CD4-positive, alpha-beta T cell treated with Interferon alpha-2 for 1 hour (primary cell): ENCODE data around the gene BCAS3.
"Not testable (repeated sequence)": the region's sequence is repeated elsewhere in the genome, so short reads cannot be mapped to it uniquely, and the experiment has no call there.

Experiments used
- DNase-seq, 2 donors: peaks; one replicate each; pipeline ENCODE4 v3.0.0-alpha.2; 2020 to 2022

The BCAS3 gene

GRCh38 chr17:61357061-61357460 lies 679.4 kb downstream of the BCAS3 start:
- not testable (repeated sequence) for DNase-seq

DNA sequence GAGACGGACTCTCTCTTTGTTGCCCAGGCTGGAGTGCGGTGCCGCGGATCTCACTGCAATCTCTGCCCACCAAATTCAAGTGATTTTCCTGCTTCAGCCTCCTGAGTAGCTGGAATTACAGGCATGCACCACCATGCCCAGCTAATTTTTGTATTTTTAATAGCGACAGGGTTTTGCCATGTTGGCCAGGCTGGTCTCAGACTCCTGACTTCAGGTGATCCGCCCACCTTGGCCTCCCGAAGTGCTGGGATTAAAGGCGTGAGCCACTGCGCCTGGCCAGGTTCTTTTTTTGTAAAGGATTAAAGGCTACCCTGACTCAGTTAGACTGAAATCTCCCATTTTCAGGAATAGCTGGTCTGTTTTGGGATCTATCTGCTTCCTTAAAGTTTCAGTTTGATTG lies 681.9 kb downstream of the BCAS3 start:
- not testable (repeated sequence) for DNase-seq

GRCh38 chr17:61360318-61360943 lies 682.8 kb downstream of the BCAS3 start:
- no peak for DNase-seq

GRCh38 chr17:61361084-61361483 lies 683.4 kb downstream of the BCAS3 start:
- DNase-seq = no peak

GRCh38 chr17:61362396-61362795 lies 684.7 kb downstream of the BCAS3 start:
- no peak for DNase-seq

DNA sequence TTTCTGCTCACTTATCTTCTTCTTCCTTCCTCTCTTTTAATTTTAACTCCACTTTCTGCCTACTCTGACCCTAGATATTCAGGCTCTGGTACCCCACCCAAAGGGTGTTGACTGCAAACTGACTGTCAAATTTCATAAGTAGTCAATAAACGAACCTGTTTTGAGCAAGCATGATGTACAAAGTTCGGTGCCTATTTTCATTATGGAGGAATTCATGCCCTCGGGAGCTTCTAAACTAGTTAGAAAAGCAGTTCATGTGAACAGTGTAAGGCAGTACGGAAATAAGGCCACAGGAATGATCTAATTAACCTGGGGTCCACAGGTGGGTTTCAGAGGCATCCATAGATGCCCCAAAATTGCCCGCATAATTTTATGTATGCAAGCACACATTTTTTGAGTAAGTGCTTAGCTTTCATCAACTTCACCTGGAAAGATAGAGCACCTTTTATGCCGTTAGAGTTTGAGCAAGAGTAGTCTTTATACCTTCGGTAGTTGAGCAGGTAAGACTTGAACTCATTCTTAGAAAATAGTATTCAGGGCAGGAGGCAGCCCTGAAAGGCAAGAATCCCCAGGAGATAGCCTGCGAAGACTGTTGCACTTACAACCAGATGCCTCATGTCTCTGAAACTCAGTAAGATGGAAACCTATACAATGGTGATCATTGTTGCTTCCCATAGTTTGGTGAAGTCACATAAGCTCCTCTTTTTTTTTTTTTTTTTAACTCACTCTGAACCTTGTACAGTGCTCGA lies 685.4 kb downstream of the BCAS3 start:
- no peak for DNase-seq

DNA sequence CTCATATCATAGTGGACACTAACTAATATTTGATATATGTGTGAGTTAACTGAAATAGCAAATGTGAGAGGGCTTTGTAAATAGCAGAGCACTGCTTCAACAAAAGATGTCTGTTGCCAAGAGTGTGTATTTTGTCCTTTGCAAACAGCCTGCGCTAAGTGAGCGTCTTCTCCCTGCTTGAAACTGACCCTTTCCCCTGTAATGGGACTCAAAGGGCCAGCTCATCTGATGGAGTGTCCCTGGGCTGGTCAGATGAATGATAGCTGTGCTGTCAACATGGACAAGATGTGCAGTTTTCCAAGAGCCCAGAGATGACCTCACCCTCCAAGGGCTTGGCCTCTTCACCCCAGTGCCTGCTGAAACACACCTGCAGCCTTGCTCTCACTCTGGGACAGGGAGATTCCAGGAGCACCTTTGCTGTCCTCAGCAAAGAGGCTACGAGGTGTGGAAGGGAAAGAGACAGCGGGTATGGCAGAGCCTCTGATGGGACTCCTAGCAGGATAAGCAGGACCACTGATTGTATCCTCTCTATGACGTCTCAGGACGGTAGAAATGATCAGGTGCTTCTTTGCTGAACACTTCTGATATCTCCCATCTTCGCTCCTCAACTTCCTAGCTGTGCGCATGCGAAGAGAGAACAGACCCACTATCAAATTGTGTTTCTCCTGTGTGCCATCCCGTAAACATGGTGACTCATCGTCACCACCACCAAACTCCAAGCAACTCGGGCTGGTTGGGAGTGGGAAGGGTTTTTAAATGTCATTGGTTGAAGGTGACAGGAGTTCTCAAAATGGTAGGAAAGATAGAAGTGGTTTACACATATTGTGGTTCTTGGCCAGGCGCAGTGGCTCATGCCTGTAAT lies 686.2 kb downstream of the BCAS3 start:
- no peak for DNase-seq

DNA sequence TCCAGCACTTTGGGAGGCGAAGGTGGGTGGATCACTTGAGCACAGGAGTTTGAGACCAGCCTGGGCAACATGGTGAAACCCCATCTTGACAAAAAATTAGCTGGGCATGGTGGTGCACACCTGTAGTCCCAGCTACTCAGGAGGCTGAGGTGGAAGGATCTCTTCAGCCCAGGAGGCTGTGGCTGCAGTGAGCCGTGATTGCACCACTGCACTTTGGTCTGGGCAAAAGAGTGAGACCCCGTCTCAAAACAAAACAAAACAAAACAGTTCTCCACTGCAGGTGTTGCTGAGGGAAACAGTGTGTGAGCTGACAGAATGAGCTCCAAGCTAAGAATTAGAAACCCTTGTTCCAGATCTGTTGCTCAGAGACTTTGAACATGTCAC lies 686.8 kb downstream of the BCAS3 start:
- DNase-seq = no peak

GRCh38 chr17:61366076-61366714 lies 688.5 kb downstream of the BCAS3 start:
- DNase-seq = no peak

- DNase-seq = no peak
Measured at GRCh38 chr17:61366715-61367413, 689.2 kb downstream of the BCAS3 start.

GRCh38 chr17:61368049-61368831 lies 690.6 kb downstream of the BCAS3 start:
- no peak for DNase-seq

- no peak for DNase-seq
Measured at GRCh38 chr17:61368832-61369450, 691.3 kb downstream of the BCAS3 start.

GRCh38 chr17:61369751-61370150 lies 692.1 kb downstream of the BCAS3 start:
- DNase-seq = no peak

GRCh38 chr17:61371179-61371578 lies 693.5 kb downstream of the BCAS3 start:
- no peak for DNase-seq

GRCh38 chr17:61371606-61372005 lies 694.0 kb downstream of the BCAS3 start:
- DNase-seq = no peak

DNA sequence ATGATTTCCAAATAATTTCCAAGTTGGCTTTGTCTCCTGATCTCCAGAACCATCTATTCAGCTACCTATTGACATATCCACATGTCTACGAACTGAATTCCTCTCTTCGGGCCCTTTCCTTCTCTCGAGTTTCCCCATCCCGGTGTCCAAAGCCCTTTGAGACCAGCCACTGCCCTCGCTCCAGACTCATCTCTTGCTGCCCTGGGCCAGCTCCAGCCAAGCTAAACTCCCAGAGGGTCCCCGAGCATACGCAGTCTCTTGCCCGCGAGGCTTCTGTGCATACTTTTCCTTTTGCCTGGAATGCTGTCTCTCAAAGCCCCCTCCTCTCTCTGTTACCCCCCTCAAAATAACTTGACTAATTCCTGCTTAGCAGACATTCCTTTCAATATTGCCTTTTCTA lies 694.8 kb downstream of the BCAS3 start:
- no peak for DNase-seq

- DNase-seq = no peak
Measured at GRCh38 chr17:61376931-61377838, 699.5 kb downstream of the BCAS3 start.

- no peak for DNase-seq
Measured at GRCh38 chr17:61378658-61379456, 701.2 kb downstream of the BCAS3 start.
